DND-41 (cell line): ENCODE data around the gene PGM1.

Experiments used
- ATAC-seq: fragments of 200-7000 bp; cut with Tn5 transposase; 3 replicates; pipeline ENCODE4 v1.9.1; 2021; ENCODE audit warnings: low read depth; ENCODE audit not compliant: insufficient read depth
- DNase-seq: peaks from one replicate; pipeline ENCODE4 v3.0.0-alpha.2; 2020
- H2AFZ ChIP-seq: 2 replicates; pipeline ENCODE4 v1.6.0; 2012; ENCODE audit warnings: low read depth, low read length
- H3K27ac ChIP-seq: 2 replicates; pipeline ENCODE4 v1.5.1; 2012; ENCODE audit warnings: low read length, inconsistent platforms
- H3K27me3 ChIP-seq: fragments of 200-600 bp; sonication (generic); 2 replicates; pipeline ENCODE4 v1.6.0; 2012; ENCODE audit warnings: low read length, mild to moderate bottlenecking, inconsistent platforms; ENCODE audit not compliant: insufficient read depth, poor library complexity
- H3K36me3 ChIP-seq: 2 replicates; pipeline ENCODE4 v1.5.1; 2012; ENCODE audit warnings: low read length, inconsistent platforms; ENCODE audit not compliant: insufficient read depth
- H3K4me1 ChIP-seq: 2 replicates; pipeline ENCODE4 v1.5.1; 2012; ENCODE audit warnings: mild to moderate bottlenecking, low read length; ENCODE audit not compliant: insufficient read depth
- H3K4me2 ChIP-seq: 2 replicates; pipeline ENCODE4 v1.6.0; 2012; ENCODE audit warnings: mild to moderate bottlenecking, moderate library complexity, low read length, inconsistent platforms; ENCODE audit not compliant: insufficient read depth
- H3K4me3 ChIP-seq, 2 experiments: fragments of 200-600 bp in 1 of 2; shearing (Covaris generic) in 1 of 2; 2 replicates each; pipeline ENCODE4 v1.5.1; 2012 to 2016; ENCODE audit warnings: inconsistent platforms in 2 of 2, low read length in 2 of 2, mild to moderate bottlenecking in 2 of 2, low read depth in 1 of 2, moderate library complexity in 1 of 2
- H3K79me2 ChIP-seq: 2 replicates; pipeline ENCODE4 v1.6.0; 2012; ENCODE audit warnings: low read length, inconsistent platforms; ENCODE audit not compliant: insufficient read depth
- H3K9ac ChIP-seq: 2 replicates; pipeline ENCODE4 v1.6.0; 2012; ENCODE audit warnings: low read depth, mild to moderate bottlenecking, inconsistent platforms, low read length, moderate library complexity
- H3K9me3 ChIP-seq: 2 replicates; pipeline ENCODE4 v1.5.1; 2012; ENCODE audit warnings: low read length, moderate library complexity, mild to moderate bottlenecking, inconsistent platforms; ENCODE audit not compliant: insufficient read depth, severe bottlenecking
- H4K20me1 ChIP-seq: 2 replicates; pipeline ENCODE4 v1.6.0; 2012; ENCODE audit warnings: low read length; ENCODE audit not compliant: insufficient read depth
- CTCF ChIP-seq: IDR thresholded peaks from 2 replicates; pipeline ENCODE4 v1.5.1; 2012; ENCODE audit warnings: borderline replicate concordance, low read length, moderate library complexity, mild to moderate bottlenecking; ENCODE audit not compliant: poor library complexity, severe bottlenecking; ENCODE audit errors: extremely low read depth
- EZH2 ChIP-seq: IDR thresholded peaks from 3 replicates; pipeline ENCODE4 v1.6.1; 2012; ENCODE audit warnings: borderline replicate concordance, low read depth, mild to moderate bottlenecking, moderate library complexity, low read length, inconsistent platforms; ENCODE audit not compliant: severe bottlenecking

Gene PGM1

GRCh38 chr1:63679589-63679988 is 86.4 kb downstream of the PGM1 start:
- H3K4me1 ChIP-seq = no peaks in the 10 kb centered on the region
- TF ChIP-seq EZH2 = no peak
- no peak overlapping the region for H3K4me2 ChIP-seq
- H3K79me2 ChIP-seq = no peaks in the 10 kb centered on the region
- no peak overlapping the region for H3K27ac ChIP-seq
- no peak for ATAC-seq
- no peak overlapping the region for H2AFZ ChIP-seq
- H4K20me1 ChIP-seq = no peaks in the 10 kb centered on the region
- H3K27me3 ChIP-seq = no peaks in the 10 kb centered on the region
- H3K4me3 ChIP-seq = no peak overlapping the region
- no peaks in the 10 kb centered on the region for H3K36me3 ChIP-seq
- no peaks in the 10 kb centered on the region for H3K9me3 ChIP-seq
- no peak for DNase-seq
- no peak overlapping the region for H3K9ac ChIP-seq

GRCh38 chr1:63682936-63683335 is 89.7 kb downstream of the PGM1 start:
- Histone ChIP-seq H2AFZ (no peak overlapping the region), H3K79me2 (no peaks in the 10 kb centered on the region), H3K4me2 (no peak overlapping the region), H3K9ac (no peak overlapping the region), H3K9me3 (no peaks in the 10 kb centered on the region), H3K27ac (no peak overlapping the region), H4K20me1 (no peaks in the 10 kb centered on the region), H3K4me3 (no peak overlapping the region), H3K27me3 (peaks cover under 1% of the 10 kb centered on the region), H3K36me3 (no peaks in the 10 kb centered on the region), H3K4me1 (no peaks in the 10 kb centered on the region)
- no peak for DNase-seq
- no peak for ATAC-seq
- TF ChIP-seq EZH2 (no peak), CTCF (no peak)

GRCh38 chr1:63683759-63684158 is 90.5 kb downstream of the PGM1 start:
- no peak overlapping the region for H3K4me3 ChIP-seq
- DNase-seq (no peak), ATAC-seq (no peak)
- no peak overlapping the region for H3K4me2 ChIP-seq
- no peak overlapping the region for H3K27ac ChIP-seq
- no peaks in the 10 kb centered on the region for H4K20me1 ChIP-seq
- H3K9me3 ChIP-seq = no peaks in the 10 kb centered on the region
- H2AFZ ChIP-seq = no peak overlapping the region
- no peak overlapping the region for H3K9ac ChIP-seq
- TF ChIP-seq EZH2 = no peak
- TF ChIP-seq CTCF = no peak
- peaks cover 4% of the 10 kb centered on the region for H3K27me3 ChIP-seq
- no peaks in the 10 kb centered on the region for H3K36me3 ChIP-seq
- H3K79me2 ChIP-seq = no peaks in the 10 kb centered on the region
- H3K4me1 ChIP-seq = no peaks in the 10 kb centered on the region

- no peak overlapping the region for H3K27ac ChIP-seq
- no peaks in the 10 kb centered on the region for H3K36me3 ChIP-seq
- H2AFZ ChIP-seq = no peak overlapping the region
- no peaks in the 10 kb centered on the region for H4K20me1 ChIP-seq
- no peak for TF ChIP-seq CTCF
- TF ChIP-seq EZH2 = no peak
- no peak overlapping the region for H3K4me3 ChIP-seq
- ATAC-seq (no peak), DNase-seq (no peak)
- H3K9me3 ChIP-seq = no peaks in the 10 kb centered on the region
- H3K79me2 ChIP-seq = no peaks in the 10 kb centered on the region
- no peaks in the 10 kb centered on the region for H3K4me1 ChIP-seq
- no peak overlapping the region for H3K4me2 ChIP-seq
- no peak overlapping the region for H3K9ac ChIP-seq
- peaks cover 4% of the 10 kb centered on the region for H3K27me3 ChIP-seq
Measured at GRCh38 chr1:63686696-63687095, 93.5 kb downstream of the PGM1 start.
